Duodenal mucosa (tissue), 2 donors: ENCODE data around the gene CHN1.

ENCODE experiments used
- H3K27ac ChIP-seq: one replicate; pipeline ENCODE4 v1.7.0; 2013; ENCODE audit warnings: low read depth, low read length
- H3K27me3 ChIP-seq, 2 donors: one replicate each; pipeline ENCODE4 v1.7.0; 2013; ENCODE audit warnings: low read length in 2 of 2, control low read depth in 1 of 2; ENCODE audit not compliant: insufficient read depth in 2 of 2, control insufficient read depth in 1 of 2
- H3K36me3 ChIP-seq, 2 donors: one replicate each; pipeline ENCODE4 v1.7.0; 2013; ENCODE audit warnings: low read length in 2 of 2, control low read depth in 1 of 2; ENCODE audit not compliant: insufficient read depth in 2 of 2, control insufficient read depth in 1 of 2
- H3K4me1 ChIP-seq, 2 donors: one replicate each; pipeline ENCODE4 v1.7.0; 2013; ENCODE audit warnings: low read length in 2 of 2, control low read depth in 1 of 2; ENCODE audit not compliant: insufficient read depth in 2 of 2, control insufficient read depth in 1 of 2
- H3K4me3 ChIP-seq, 2 donors: one replicate each; pipeline ENCODE4 v1.7.0; 2013; ENCODE audit warnings: low read length in 2 of 2, low read depth in 1 of 2
- H3K9ac ChIP-seq, 2 donors: one replicate each; pipeline ENCODE4 v1.7.0; 2013; ENCODE audit warnings: low read length in 2 of 2, low read depth in 1 of 2
- H3K9me3 ChIP-seq, 2 donors: one replicate each; pipeline ENCODE4 v1.7.0; 2013; ENCODE audit warnings: low read length in 2 of 2, control low read depth in 1 of 2; ENCODE audit not compliant: control insufficient read depth in 1 of 2

Gene CHN1

DNA sequence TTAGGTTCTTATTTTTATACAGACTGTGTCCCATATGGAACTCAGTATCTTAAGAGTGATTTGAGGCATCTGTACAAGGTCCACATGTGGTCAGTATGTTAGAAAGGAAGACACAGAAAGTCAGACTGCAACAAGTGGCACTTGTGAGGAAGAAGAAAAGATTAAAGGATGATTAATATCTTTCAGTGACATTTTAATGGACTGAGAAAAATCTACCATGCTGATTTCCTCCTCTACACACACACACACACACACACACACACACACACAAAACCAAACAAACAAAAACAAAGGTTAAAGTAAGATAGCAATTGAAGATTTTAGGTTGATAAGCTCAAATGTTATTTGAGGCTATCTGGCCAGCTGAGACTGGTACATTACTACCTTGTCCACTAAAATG is 146.4 kb downstream of the CHN1 start:
- H3K9ac ChIP-seq = no peak overlapping the region
- H3K27ac ChIP-seq = no peak overlapping the region
- no peak overlapping the region for H3K4me3 ChIP-seq
- H3K36me3 ChIP-seq = no peaks in the 10 kb centered on the region
- no peaks in the 10 kb centered on the region for H3K27me3 ChIP-seq
- H3K9me3 ChIP-seq = no peaks in the 10 kb centered on the region
- no peaks in the 10 kb centered on the region for H3K4me1 ChIP-seq

DNA sequence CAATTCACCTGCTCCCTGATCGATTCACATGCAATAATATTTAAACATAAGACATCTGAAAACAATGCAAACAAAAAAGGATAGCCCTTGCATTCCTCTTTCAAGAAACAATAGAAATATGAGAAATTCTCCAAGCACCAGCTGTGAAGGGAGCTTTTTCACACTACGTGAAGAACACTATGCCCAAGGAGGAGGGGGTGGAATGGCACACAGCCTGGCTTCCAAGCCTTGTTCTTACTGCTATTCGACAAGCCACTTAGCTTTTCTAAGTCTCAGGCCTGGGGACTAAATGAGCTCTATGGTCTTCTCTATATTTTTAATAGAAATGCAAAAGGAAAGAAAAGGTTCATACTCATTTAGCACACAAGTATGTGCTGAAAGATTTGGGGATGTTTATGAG is 148.7 kb downstream of the CHN1 start:
- no peaks in the 10 kb centered on the region for H3K4me1 ChIP-seq
- no peak overlapping the region for H3K4me3 ChIP-seq
- no peaks in the 10 kb centered on the region for H3K27me3 ChIP-seq
- no peak overlapping the region for H3K27ac ChIP-seq
- no peaks in the 10 kb centered on the region for H3K9me3 ChIP-seq
- H3K36me3 ChIP-seq = no peaks in the 10 kb centered on the region
- no peak overlapping the region for H3K9ac ChIP-seq

DNA sequence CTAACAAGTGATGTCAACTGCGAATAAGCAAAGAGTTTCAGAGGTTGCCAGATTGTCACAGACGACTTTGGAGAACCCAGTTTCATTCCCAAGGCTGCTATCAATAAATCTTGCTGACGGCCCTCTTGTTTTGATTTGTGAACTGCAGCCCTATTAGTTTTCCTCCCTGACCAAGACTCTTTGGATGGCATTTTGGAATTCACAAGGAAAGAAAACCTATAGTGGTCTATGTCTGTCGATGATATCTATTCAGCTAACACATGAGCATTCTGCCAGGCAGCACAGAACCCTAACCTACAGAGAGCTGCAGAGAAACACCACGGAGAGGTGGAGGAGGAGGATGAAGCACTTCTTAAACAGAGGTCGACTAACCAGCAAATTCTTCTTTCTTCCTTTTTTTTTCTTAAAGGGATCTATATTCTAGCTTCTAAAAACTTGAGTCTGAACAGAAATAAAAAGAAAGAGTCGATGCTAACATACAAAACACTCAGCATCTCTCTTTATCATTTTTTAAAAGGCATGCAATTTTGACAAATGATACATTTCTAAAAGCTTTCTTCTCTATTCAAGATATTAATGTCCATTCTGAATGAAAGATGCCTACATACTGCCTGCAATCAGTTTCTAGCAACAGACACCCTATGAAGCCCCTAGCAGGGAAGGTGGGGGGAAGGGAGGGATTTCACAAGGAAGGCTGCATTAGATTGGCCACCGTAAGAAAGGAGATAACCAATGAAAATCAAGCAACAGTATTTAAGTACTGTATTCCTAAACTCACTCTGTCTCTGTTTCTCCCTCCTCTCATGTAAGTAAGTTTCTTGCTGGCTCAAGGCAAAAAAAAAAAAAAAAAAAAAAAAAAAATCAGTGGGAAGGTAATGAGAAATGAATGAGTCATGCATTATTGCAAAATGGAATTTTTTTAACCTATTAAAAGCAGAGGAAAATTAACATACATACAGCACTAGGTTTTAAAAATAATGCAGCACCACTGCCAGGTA is 157.9 kb downstream of the CHN1 start:
- no peaks in the 10 kb centered on the region for H3K4me1 ChIP-seq
- H3K4me3 ChIP-seq = no peak overlapping the region

DNA sequence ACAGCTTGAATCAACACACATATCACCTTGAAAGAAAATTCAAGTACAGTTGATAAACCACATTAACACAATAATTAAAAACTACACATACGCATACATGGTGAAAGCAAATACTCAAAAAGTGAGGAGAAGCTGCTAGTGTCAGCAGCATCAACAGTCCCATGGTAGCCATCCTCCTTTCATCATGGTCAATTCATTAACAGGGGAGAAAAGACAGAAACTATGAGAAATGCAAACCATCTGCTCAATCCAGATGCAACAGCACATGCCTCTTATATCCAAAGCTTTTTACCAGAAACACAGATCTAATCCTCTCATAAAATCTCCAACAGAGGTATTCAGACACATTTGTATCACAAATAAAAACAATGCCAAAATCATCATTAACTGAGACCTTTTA is 159.0 kb downstream of the CHN1 start:
- Histone ChIP-seq H3K27me3 (no peaks in the 10 kb centered on the region), H3K9ac (no peak overlapping the region), H3K36me3 (no peaks in the 10 kb centered on the region), H3K27ac (no peak overlapping the region), H3K4me1 (no peaks in the 10 kb centered on the region), H3K4me3 (no peak overlapping the region), H3K9me3 (no peaks in the 10 kb centered on the region)

More for the DNA sequence above, 157.9 kb downstream of the CHN1 start:
- H3K9me3 ChIP-seq = no peaks in the 10 kb centered on the region
- H3K27me3 ChIP-seq = no peaks in the 10 kb centered on the region
- H3K9ac ChIP-seq = no peak overlapping the region
- no peaks in the 10 kb centered on the region for H3K36me3 ChIP-seq
- H3K27ac ChIP-seq = peak overlapping the region; percentile 5

DNA sequence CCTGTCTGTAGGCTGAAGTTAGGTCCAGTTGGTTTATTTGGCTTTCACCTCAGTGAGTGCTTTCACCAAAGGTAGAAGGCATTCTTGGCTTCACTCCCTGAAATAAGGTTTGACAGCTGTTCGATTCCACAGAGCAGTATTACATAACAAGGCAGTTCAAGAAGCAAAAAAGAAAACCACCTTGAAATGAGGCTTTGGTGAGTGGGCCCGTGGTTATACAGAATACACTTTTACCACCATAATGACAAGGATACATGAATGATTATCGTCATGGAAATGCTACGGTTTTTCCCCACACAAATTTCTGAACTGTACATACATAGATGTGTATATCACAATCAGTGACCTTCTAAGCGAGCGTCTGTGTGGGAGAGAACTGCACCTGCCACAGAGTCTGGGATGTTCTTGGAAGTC is 160.9 kb downstream of the CHN1 start:
- no peaks in the 10 kb centered on the region for H3K27me3 ChIP-seq
- no peaks in the 10 kb centered on the region for H3K36me3 ChIP-seq
- H3K4me1 ChIP-seq = no peaks in the 10 kb centered on the region
- H3K27ac ChIP-seq = no peak overlapping the region
- no peak overlapping the region for H3K4me3 ChIP-seq
- no peaks in the 10 kb centered on the region for H3K9me3 ChIP-seq
- H3K9ac ChIP-seq = no peak overlapping the region

DNA sequence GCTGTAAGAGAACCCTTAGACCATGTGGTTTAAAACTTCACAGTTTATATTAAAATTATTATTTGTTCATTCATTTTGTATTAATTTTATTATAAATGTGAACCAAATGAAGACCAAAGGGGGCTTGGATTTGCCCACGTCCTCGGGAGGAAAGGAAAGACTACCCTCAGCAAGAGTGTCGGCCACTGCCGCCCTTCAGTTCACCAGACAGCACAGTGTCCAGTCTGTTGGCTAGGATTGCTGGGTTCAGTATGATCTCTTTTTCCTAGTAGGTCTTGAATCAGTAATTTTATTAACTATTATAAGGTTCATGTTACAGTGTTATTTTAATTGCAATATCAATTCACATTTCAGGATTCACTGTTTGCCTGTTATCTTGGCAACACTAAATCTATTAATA is 162.7 kb downstream of the CHN1 start:
- no peak overlapping the region for H3K9ac ChIP-seq
- H3K27me3 ChIP-seq = no peaks in the 10 kb centered on the region

DNA sequence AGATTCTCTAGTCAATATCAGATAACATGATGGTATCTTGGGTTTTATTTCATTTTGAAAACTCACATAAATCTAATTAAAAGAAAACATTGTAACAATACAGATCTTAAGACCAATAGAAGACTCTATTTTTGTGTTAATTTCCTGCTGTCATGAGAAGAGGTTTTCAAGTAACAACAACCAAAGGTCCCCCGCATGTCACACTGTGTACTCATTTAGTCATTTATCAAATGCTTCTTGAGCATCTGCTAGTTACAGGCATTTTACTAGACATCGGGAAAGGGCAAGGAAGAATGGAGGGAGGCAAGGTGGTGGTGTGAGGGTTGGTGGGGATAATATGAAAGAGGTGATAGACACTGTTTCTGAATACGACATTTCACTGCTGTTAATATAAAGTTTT is 163.2 kb downstream of the CHN1 start:
- Histone ChIP-seq H3K4me3 (no peak overlapping the region), H3K4me1 (no peaks in the 10 kb centered on the region), H3K27ac (no peak overlapping the region)

More for the DNA sequence above, 162.7 kb downstream of the CHN1 start:
- Histone ChIP-seq H3K36me3 (no peaks in the 10 kb centered on the region), H3K4me1 (no peaks in the 10 kb centered on the region), H3K27ac (no peak overlapping the region), H3K9me3 (no peaks in the 10 kb centered on the region), H3K4me3 (no peak overlapping the region)

DNA sequence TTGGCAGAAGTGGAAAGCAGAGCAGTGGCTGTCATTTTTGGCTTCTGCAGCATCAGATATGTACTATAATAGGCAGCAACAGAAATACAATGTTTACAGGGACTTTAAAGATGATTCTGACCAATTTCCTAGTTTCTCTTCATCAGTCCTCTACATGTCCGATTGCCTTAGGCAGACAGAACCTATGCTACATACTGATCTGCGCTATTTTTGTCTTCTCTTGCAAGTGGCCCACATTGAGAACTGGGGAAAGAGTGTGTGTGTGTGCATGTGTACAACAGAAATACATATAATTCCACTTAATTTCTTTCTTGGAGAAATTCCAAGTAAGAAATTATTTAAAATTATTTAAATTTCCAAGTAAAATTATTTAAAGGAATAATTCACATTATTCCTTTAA is 163.8 kb downstream of the CHN1 start:
- Histone ChIP-seq H3K4me3 (no peak overlapping the region), H3K27ac (no peak overlapping the region), H3K27me3 (no peaks in the 10 kb centered on the region), H3K9me3 (no peaks in the 10 kb centered on the region), H3K4me1 (no peaks in the 10 kb centered on the region), H3K9ac (no peak overlapping the region), H3K36me3 (no peaks in the 10 kb centered on the region)

More for the DNA sequence above, 163.2 kb downstream of the CHN1 start:
- Histone ChIP-seq H3K9me3 (no peaks in the 10 kb centered on the region), H3K36me3 (no peaks in the 10 kb centered on the region), H3K9ac (no peak overlapping the region), H3K27me3 (no peaks in the 10 kb centered on the region)

DNA sequence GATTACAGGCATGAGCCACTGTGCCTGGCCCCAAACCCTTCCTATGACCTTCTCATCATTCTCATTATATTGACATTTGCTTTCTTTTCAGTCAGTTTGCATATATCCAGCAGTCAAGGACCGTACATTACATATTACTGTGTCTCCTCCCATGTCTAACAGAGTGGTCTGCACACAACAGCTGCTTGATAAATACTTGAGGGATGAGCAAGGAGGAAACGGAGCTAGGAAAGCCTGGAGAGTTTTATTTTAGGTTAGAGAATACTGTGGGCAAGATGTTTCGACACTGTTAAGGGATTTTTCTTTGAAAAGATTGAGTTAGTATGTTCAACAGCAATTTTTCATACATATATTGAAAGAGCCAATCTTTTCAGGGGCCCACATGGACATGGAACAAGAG is 164.7 kb downstream of the CHN1 start:
- H3K4me1 ChIP-seq = no peaks in the 10 kb centered on the region
- H3K4me3 ChIP-seq = no peak overlapping the region
- H3K27me3 ChIP-seq = no peaks in the 10 kb centered on the region
- H3K27ac ChIP-seq = no peak overlapping the region
- no peaks in the 10 kb centered on the region for H3K36me3 ChIP-seq
- no peak overlapping the region for H3K9ac ChIP-seq
- no peaks in the 10 kb centered on the region for H3K9me3 ChIP-seq

DNA sequence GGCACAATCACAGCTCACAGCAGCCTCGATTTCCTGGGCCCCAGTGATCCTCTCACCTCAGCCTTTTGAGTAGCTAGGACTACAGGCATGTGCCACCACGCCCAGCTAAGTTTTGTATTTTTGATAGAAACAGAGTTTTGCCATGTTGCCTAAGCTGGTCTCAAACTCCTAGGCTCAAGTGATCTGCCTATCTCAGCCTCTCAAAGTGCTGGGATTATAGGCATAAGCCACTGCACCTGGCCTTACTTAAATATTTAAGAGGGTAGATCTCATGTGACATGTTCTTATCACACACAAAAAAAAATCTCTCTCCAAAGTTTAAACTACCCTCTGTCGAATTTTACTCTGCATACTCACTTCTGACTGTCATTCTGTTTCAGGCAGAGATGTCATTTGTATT is 165.5 kb downstream of the CHN1 start:
- no peaks in the 10 kb centered on the region for H3K4me1 ChIP-seq
- H3K27ac ChIP-seq = no peak overlapping the region
- H3K27me3 ChIP-seq = no peaks in the 10 kb centered on the region
- no peaks in the 10 kb centered on the region for H3K36me3 ChIP-seq
- H3K4me3 ChIP-seq = no peak overlapping the region
- H3K9ac ChIP-seq = no peak overlapping the region
- no peaks in the 10 kb centered on the region for H3K9me3 ChIP-seq
